GM19438 (cell line): ENCODE data around the gene LRP8.

Source experiments
- ATAC-seq: cut with Tn5 transposase; IDR thresholded peaks from one replicate; pipeline ENCODE4 v1.9.1; 2021; ENCODE audit warnings: low read depth; ENCODE audit not compliant: unreplicated experiment

Gene LRP8

DNA sequence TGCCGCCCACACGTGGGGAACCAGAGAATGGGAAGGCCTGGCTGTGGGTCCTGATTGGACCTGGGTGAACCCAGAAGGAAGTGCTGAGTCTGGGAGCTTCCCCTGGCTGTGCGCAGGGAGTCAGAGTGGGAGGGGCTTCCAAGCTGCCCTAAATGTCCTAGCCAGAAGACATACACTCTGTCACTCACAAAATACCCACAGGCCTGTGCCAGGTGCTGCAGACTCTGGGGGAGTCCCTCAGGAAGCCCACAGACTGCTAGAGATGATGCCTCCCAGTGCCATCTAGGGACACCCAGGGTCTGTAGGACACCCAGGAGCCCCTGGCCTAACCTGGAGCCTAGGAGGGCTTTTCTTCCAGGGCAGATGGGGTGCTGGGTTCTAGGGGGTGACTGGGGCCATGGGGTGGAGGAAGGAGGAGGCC lies 33.7 kb upstream of the LRP8 start:
- no peak for ATAC-seq

DNA sequence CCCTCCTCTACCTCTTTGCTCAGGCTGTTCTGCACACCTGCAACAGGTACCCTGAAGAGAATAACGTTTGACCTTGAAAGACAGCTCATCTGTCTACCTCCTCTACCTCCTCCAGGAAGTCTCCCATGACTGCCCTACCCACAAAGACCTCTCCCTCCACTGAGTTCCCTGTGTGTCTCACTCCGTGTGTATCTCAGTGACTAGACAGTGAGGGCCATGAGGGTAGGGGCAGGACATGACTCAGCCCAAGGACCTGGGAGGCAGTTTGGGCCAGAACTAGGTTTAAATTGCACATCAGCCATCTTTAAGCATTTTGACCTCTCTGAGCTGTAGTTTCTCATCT lies 32.0 kb upstream of the LRP8 start:
- no peak for ATAC-seq

DNA sequence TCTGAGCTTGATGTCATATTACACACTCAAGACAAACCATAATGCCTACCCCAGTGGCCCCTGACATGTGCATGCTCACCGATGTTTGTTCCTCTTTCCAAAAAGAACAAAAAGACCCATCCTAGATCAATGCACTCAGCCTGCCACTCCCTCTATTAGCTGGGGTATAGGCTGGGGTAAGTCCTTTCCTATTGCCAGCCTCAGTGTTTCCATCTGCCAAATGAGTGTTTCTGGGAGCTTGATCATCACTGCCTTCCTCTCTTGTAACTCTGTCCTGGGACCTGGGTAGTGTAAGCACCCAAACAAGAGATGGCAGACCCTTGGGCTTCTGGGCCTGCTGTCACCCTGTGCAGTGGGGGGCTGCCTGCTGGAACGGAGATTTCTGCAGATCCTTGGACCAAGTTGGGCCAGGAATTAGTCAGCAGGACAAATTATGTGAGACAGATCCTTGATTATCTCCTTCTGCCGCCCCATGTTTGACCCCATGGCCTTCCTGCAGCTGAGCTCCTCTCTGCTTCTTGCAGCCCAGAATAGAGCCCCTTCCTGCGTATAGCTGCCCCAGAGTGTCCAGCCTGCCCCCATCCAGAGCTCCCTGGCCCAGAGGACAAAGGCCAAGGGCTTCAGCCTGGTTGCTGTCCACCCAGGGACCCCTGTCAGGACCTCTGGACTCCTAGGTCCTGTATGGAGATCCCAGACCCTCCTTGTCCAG lies 31.5 kb upstream of the LRP8 start:
- ATAC-seq, result no peak

DNA sequence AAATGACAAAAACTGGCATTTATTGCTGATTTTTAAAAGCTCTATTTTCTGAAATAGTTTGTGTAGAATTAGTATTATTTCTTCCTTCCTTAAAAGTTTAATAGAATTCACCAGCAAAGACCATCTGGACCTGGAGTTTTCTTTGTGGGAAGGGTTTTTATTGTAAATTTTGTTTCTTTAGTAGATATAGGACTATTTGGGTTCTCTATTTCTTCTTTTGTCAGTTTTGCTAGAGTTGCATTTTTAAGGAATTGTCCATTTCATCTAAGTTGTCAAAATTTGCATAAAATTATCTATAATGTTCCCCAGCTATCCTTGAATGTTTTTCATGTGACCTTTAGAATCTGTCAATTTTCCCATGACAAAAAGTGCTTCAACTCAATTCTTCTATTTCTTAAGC lies 28.8 kb upstream of the LRP8 start:
- no peak for ATAC-seq

DNA sequence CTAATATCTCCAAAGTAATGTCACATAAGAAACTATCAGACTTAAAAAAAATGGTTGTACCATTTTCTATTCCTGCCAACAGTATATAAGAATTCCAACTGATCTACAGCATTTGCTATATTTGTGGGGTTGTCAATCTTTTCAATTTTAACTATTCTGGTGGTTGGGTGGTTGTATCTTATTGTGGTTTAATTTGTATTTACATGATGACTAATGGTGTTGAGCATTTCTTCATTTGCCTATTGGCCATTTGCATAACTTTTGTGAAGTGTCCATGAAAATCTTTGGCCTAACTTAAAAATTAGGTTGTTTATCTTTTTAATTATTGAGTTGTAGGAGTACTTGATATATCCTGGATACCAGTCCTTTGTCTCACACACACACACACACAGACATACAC lies 26.2 kb upstream of the LRP8 start:
- no peak for ATAC-seq

DNA sequence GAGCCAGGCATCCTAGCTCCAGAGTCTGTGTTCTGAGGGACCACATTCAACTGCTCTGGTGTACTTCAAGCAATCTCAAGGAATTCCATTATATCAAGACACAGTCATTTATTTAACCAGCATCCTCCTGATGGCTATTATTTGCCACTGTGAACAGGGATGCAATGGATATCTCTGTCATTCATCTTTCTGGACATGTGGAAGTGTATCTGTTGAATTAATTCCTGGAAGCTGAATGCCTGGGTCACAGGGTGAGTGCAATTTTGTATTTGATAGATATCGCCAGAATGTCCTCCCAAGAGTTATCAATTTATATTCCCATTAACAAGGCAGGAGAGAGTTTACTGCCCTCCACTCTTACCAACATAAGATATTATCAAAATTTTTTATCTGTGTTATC lies 24.7 kb upstream of the LRP8 start:
- no peak for ATAC-seq

DNA sequence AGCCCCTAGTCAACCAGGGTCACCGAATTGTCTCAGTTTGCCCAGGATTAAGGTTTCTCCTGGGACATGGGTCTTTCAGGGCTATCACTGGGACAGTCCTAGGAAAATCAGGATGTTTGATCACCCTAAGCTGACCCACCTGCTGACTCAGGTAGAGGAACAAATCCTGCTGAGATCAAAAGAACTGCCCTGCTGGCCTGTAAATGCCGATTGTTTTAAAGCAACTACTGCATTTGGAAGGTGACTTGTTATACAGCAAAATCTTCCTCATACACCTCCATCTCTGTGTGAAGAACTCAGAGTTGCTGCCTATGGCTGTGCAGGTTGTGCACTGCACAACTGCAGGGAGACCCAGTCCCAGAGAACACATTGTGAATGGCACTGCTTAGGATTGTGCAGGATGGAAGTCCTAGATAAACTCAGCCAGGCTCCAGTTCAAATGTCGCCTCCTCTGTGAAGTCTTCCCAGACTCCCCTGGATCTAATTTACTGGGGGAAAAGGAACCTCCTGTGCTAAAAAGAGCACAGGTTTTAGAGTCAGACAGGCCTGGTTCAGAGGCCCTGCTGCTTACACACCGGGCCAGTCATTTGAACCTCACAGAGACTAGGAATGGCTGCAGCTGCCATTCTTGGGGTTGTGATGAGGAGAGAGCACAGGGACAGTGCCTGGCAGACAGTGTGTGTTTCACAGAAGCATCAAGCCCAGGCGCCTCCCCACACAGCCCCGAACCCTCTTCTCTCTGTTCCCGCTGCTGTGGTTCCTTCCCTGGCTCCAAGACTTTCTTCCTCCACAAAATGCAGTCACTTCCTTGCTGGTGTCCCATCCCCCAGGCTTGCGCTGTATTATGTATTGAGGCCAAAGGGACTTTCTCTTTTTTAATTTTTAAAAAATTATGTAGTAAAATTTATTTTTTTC lies 23.2 kb upstream of the LRP8 start:
- no peak for ATAC-seq

DNA sequence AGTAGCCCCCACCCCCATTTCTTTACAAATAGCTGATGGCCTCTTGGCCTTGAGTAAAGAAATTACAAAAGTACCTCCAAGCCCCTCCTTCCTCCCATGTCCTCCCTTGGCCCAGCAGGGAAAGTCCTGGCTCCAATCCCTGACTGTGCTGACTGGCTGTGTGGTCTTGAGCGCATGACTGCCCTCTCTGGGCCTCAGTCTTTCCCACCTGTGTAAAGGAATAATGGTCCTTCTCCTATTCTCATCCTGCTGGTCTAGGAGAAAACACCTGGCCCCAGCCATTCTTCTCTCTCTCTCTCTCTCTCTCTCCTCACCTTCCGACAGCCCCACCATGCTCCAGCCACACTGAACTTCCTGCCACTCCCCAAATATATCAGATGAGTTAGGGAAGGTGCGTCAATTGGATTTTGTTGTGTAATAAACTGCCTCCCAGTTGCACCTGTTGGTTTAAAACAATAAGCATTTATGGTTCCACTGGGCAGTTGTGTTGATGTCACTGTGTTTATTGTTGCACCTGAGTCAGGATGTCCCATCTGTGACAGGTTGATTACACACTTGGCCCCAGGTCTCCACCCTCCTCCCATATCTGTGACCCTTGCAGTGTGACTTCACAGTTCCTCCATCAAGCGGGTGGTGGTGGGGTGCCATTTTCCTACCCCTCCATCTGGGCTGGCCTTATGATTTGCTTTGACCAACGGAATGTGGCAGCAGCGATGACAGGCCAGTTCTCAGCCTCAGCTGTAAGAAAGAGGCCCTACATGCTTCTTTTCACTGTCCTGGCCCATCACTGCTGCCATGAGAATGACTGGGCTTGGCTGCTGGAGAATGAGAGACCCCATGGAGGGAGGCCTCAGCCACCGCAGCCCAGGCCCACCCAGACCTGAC lies 22.3 kb upstream of the LRP8 start:
- ATAC-seq, result no peak

DNA sequence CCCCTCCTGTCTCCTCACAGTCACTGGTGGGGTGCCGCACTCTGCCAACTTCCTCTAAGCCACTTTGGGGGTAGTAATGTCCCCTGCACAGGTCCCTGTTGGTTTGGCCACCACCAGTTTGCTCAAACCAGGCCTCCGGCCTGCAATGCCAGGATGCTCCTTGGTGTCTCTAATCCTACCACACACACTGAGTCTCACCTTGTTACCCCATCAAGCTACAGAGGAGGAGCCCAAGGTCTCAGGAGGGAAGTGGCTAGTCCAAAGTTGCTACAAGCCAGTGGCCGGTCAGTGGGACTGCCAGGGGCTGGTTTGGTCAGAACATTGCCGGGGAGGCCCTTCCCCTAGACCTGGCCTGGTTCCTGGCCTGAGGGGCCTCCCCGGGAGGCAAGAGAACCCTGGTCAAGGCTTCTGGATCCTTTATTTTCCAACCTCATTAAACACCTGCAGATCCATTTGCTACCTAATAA lies 21.5 kb upstream of the LRP8 start:
- no peak for ATAC-seq

DNA sequence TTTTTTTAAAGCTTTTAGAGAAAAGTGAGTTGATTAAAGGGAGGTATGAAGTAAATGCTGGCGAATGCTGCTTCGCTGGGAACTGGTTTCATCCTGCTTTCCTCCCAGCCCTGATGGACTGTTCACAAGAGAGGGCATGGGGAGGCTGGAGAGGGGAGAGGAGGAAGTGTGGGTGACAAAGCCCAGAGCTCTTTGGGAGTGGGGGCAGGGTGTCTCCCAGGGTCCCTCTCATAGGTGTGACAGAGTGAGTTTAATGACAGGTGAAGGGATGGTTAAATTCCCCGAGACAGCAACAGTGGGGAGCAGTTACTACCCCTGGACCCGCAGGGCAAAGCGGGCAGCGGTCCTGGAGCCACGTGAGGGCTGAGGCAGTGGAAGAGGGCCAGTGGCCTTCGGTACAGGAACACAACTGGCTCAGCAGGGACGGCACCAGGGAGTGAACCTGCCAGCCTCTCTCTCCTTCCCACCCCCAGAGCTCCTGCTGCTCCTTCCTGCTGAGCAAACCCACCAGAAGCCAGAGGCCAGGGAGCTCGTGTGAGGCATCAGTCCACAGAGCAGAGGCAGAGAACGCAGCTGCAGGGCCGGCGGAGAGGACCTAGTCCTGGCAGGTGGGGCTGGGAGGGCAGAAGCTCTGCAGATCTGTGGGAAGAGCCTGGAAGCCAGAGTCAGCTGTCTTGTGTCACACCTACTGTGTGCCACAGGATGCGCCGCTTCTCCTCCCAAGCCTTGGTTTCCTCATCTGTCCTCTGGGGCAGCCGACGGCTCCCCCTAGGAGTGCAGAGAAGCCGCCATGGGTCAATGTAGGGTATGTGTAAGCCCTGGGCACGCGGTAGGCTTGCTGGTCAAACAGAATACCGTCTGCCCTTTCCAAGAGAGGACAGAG lies 20.9 kb upstream of the LRP8 start:
- no peak for ATAC-seq

DNA sequence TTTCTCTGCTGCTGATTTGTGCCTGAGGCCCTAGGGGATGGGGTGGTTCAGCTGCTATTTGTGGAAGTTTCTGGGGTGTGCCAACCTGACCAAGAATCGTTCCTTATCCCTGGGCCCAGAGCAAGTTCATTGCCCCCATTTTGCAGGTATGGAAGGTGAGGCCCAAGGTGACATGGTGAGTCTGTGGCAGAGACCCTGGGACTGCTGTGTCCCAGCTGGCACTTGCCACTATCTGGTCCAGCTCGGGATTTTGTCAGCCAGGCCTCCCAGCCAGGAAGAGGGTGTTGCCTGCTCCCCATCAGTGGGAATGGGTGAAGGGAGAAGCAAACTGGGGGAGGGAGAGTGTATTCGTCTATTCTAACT lies 18.9 kb upstream of the LRP8 start:
- no peak for ATAC-seq

DNA sequence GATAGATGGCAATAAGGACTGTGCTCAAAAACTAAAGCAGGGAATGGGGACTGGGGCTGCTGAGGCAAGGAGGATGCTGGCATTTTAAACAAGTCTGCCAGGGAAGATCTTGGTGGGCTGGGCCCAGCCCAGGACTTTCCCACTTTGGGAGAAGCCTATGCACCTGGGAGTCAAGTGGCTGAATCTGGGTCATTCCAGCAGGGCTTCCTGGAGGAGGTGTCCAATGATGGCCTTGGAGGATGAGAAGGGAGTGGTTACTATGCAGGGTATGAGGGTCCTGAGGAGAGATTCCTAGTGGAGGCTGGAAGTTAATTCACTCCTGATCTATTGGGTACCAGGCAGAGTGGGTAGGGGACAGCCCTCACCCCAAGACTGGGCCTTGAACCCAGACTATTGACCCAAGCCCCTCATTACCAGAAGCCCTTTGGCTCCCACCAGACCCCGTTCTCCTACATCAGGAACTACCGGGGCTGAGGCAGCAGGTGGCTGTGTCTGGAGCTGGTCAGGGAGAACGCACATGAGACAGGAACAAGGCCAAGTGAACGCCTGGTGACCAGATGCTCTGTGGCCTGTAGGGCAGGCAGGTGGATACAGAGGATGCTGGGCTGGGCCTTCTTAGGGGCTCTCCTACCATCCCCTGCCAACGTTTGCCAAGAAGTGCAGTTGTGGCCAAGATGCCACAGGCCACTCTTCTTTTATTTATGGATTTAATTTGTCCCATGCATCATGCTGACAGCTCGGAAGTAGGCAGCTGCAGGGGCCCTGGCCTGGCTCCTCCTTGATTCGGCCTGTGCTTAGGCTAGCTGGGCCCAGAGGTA lies 18.3 kb upstream of the LRP8 start:
- no peak for ATAC-seq

DNA sequence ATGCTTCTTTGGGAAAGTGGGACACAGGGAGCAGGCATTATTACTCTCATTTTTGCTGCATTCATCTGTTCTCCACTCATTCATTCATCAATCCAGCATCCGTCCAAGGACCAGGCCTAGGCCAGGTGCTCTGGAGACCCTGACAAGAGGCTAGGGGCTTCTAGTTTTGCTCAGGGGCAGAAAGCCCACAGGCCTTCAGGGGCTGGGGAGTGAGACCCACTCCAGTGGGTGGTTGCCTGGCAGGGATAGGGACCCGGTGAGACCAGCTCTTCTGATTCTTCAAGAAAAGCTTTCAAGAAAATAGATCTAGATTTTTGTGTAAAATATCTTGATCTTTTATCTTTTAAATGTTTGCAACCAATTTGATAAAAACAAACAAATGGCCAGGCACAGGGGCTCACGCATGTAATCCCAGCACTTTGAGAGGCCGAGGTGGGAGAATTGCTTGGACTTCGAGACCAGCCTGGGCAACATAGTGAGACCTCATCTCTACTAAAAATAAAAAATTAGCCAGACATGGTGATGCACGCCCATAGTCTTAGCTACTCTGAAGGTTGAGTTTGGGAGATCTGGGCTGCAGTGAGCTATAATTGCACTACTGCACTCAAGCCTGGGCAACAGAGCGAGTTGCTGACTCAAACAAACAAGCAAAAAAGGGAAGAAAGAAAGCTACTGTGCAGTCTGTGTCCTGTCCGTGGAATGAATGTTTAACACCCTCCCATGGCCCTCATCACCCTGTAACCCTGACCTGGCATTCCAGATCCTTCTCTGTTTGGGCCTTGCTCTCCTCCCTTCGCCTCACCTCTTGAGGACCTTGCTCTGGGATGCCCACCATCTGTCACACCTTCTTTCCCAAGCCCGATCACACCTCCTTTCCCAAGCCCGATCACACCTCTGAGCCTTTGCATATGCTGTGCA lies 17.3 kb upstream of the LRP8 start:
- ATAC-seq, result peak; percentile 79

DNA sequence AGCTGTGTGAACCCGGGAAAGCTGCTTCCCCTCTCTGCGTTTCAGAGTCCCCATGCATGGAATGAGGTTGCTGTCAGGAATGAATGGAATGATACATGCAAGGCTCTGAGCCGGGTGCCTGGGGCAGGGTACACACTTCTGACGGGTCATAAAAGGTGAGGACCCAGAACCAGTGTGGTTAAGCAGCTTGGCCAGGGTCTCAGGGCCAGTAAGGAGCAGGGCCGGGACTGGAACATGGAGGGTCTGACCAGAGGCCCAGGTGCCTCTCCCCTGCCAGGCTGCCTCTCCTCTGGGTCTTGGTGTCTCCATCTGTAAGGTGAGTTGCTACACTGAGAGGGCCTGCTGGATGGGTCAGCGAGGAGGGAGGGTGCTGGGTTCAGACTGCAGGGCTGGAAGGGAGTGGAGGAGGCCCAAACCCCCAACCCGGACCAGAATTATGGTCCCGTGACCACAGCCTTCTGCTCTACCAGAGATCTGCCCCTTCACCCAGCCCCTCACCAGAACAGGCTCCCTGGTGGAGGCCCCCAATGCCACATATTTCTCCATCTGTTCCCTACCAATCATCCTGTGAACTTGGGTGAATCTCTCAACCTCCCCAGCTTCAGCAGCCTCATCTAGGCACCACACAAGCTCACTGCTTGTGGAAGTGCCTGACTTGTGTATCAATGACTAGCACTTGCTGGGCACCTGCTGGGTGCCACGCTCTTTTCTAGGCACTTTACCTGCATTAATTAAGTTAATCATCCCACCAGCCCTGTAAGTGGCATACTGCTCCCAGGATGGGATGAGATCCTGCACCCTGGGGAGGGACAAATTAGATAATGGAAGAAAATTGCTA lies 16.2 kb upstream of the LRP8 start:
- ATAC-seq, result no peak

DNA sequence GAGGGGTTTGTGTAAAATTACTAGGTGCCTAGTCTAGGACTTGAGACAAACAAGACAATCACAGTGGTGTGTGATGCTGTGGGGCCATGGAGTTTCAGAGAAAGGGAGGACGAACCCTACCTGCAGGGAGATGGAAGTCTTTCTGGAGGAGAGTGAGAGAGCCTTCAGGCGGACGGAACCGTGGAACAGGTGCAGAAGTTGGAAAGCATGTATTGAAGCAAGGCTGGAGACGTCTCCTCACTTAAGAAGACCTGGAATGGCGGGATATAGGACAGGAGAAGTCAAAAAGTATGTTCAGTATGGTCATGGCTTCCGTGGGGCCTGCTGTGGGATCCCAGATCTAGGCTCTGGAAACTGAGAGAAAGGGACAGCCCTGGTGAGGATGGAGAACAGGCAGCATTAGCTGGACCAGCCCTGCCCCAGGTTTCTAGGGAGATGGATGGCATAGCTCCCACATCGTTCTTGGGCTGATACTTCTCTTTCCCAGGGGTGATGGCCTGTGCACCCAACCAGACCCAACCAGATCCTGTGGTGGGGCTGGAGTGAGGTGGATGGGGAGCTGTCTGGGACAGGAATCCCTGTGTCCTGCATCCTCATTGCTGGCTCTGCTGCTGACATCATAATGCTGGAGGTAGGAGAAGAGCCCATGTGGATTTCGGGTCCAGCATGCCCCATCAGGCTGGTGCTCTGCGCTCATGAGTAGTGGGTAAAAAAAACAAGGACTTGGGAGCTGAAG lies 15.0 kb upstream of the LRP8 start:
- ATAC-seq, result no peak

DNA sequence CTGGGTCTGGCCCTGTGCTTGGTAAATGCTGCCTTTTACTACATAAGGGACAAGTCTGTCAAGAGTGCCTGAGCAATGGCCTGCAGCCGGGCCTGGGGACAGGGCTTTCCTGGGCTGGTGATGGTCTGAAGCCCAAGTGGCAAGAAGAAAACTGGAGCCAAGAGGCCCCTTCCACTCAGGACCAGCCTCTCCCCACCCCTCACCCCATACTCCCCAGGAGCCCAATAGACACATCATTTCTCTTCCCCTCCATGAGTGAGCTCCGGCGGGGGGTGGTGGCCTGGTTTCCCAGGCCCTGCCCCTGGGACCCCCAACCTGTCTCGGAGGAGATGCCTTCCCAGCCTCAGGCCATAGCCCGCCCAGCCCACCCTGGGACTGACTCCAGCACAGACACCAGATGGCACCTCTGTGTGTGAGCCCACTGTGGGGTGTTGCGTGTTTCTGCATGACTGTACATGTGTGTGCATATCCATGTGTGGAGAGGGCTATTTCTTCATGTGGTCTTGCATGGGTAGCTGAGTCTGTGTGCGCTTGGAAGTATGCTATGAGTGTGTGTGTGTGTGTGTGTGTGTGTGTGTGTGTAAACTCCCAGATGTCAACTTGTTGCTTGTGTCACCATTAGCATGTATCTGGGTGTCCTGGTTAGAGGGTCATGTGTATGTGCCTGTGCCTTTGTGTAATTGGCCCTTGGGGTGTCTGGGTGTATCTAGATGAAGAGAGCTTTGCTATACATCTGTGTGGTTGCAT lies 14.3 kb upstream of the LRP8 start:
- ATAC-seq, result no peak
